CD8-positive, alpha-beta memory T cell (primary cell): Measurements from ENCODE around the gene NDST4. TPM values are rescaled to one million over a fixed set of nuclear protein-coding genes. Genes with fewer than 3 reads are reported as not detected.

Experiments
- CTCF ChIA-PET: fragments of 350-600 bp; sonication (Branson Sonifier 250); formaldehyde crosslinking; loops from one replicate; lab custom pipeline; 2021; ENCODE audit warnings: antibody characterized with exemption; lab: Charles Lee
- POLR2A ChIA-PET: fragments of 350-600 bp; sonication (Branson Sonifier 250); formaldehyde crosslinking; loops from one replicate; lab custom pipeline; 2021; ENCODE audit warnings: antibody characterized with exemption; lab: Charles Lee
- DNase-seq, 5 donors: peaks; one replicate each; pipeline versions ENCODE4 v3.0.0 to v3.0.0-alpha.2; 2020 to 2022; ENCODE audit warnings: mixed read lengths in 1 of 5
- H3K27ac ChIP-seq: one replicate; pipeline ENCODE4 v1.7.0; 2013; ENCODE audit warnings: low read depth, mild to moderate bottlenecking, low read length, moderate library complexity
- H3K27me3 ChIP-seq: 2 replicates; pipeline ENCODE4 v1.7.0; 2013; ENCODE audit warnings: low read length, mild to moderate bottlenecking; ENCODE audit not compliant: insufficient read depth, poor library complexity, severe bottlenecking
- H3K36me3 ChIP-seq: 2 replicates; pipeline ENCODE4 v1.7.0; 2013; ENCODE audit warnings: mild to moderate bottlenecking, low read length, moderate library complexity; ENCODE audit not compliant: insufficient read depth
- H3K4me1 ChIP-seq: 2 replicates; pipeline ENCODE4 v1.7.0; 2013; ENCODE audit warnings: mild to moderate bottlenecking, low read length, moderate library complexity; ENCODE audit not compliant: insufficient read depth
- H3K4me3 ChIP-seq: 2 replicates; pipeline ENCODE4 v1.7.0; 2013; ENCODE audit warnings: mild to moderate bottlenecking, low read length
- H3K9me3 ChIP-seq: 2 replicates; pipeline ENCODE4 v1.7.0; 2013; ENCODE audit warnings: mild to moderate bottlenecking, low read length
- H3K27ac Mint-ChIP-seq, 8 donors: one replicate each; pipeline ENCODE4 v1.8.0; 2020 to 2021; ENCODE audit warnings: mixed read lengths in 8 of 8, mild to moderate bottlenecking in 6 of 8, inconsistent platforms in 3 of 8, moderate library complexity in 3 of 8
- H3K27me3 Mint-ChIP-seq, 2 donors: one replicate each; pipeline ENCODE4 v1.8.0; 2020 to 2021; ENCODE audit warnings: mixed read lengths in 2 of 2, mild to moderate bottlenecking in 1 of 2, moderate library complexity in 1 of 2
- H3K36me3 Mint-ChIP-seq, 3 donors: one replicate each; pipeline ENCODE4 v1.8.0; 2020 to 2021; ENCODE audit warnings: mixed read lengths in 3 of 3, inconsistent platforms in 1 of 3, mild to moderate bottlenecking in 1 of 3
- H3K4me1 Mint-ChIP-seq, 3 donors: one replicate each; pipeline ENCODE4 v1.8.0; 2020 to 2021; ENCODE audit warnings: mixed read lengths in 3 of 3, inconsistent platforms in 1 of 3, mild to moderate bottlenecking in 1 of 3
- H3K4me3 Mint-ChIP-seq, 7 donors: one replicate each; pipeline ENCODE4 v1.8.0; 2020 to 2021; ENCODE audit warnings: mixed read lengths in 7 of 7, mild to moderate bottlenecking in 6 of 7, moderate library complexity in 4 of 7, inconsistent platforms in 2 of 7
- H3K9me3 Mint-ChIP-seq, 5 donors: one replicate each; pipeline ENCODE4 v1.8.0; 2020 to 2022; ENCODE audit warnings: mixed read lengths in 5 of 5, mild to moderate bottlenecking in 3 of 5, moderate library complexity in 2 of 5, inconsistent platforms in 1 of 5
- polyA plus RNA-seq: library from polyadenylated mRNA; unstranded; fragments of 300-500 nt; fragmentation: Illumina TruSeq; gene quantifications from one replicate; pipeline ENCODE4 v1.2.3, GENCODE V29; 2021
- total RNA-seq, 2 experiments: library from RNA; stranded (reverse); gene quantifications; one replicate each; pipeline ENCODE4 v1.2.3, GENCODE V29; 2021

NDST4 gene
- not detected for total RNA-seq
- not detected for polyA plus RNA-seq

DNA sequence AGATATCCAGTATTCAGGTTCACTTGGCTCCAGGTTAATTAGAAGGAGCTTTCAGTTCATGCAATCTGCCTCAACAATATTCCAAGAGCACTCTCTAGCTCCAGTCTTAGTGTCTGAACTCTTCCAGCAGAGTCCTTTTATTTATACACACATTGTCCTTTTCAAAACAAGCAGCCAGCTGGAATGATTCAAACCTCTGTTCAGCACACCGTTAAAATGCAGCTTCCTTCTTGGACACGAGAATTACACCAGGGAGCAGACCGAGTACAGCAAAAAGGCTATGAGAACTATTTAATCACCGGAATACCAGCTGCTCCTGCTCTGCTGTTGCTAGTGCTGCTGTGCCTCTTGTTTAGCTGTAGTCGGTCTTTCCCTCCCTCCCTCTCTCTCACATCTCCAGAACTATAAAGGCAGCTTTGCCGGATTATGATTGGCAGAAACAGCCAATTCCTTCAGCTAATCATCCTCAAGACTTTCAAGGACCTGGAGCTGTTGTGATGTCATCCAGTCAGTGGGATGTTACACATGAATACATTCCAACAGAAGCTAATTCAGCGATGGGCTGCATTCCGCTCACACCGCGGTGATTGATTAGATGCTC, at the start of gene NDST4:
NDST4 (minus strand) TSS at position 115 of the 601 bp plus-strand sequence. CDS start 36,584 bp downstream, outside the sequence.
- Mint-ChIP-seq H3K9me3 (no peaks in the 10 kb centered on the region), H3K4me1 (no peaks in the 10 kb centered on the region), H3K4me3 (no peak within 1 kb of the TSS), H3K27me3 (no peaks in the 10 kb centered on the region), H3K27ac (no peak within 1 kb of the TSS), H3K36me3 (no peaks in the 10 kb centered on the region)
- Histone ChIP-seq H3K36me3 (no peaks in the 10 kb centered on the region), H3K9me3 (no peaks in the 10 kb centered on the region), H3K4me3 (no peak within 1 kb of the TSS), H3K27ac (no peak within 1 kb of the TSS), H3K4me1 (no peaks in the 10 kb centered on the region), H3K27me3 (no peaks in the 10 kb centered on the region)
- ChIA-PET CTCF (no interaction called here), POLR2A (no interaction called here)
- no peak for DNase-seq

DNA sequence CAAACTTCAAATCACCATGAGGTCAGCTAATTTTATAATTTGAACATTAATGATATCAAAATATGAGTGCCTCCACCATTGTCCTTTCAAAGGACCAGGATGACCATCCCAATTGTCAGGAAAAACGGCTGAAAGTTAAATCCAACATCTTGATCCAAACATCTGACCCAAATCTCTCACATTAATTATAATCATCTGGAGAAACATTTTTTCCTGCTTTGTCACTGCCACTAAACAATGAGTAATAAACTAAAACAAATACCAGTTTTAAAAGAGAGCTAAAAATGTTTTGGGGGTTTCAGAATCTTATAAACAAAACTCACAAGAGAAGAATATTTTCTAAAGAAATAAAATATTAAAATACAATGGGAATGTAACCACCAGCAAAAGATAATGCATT, 45.7 kb upstream of the NDST4 start:
- H3K4me1 ChIP-seq = no peaks in the 10 kb centered on the region
- Mint-ChIP-seq H3K27me3 (no peaks in the 10 kb centered on the region), H3K4me1 (no peaks in the 10 kb centered on the region), H3K36me3 (no peaks in the 10 kb centered on the region), H3K9me3 (no peaks in the 10 kb centered on the region), H3K4me3 (no peak overlapping the region), H3K27ac (no peak overlapping the region)
- DNase-seq = no peak
- ChIA-PET CTCF (no interaction called here), POLR2A (no interaction called here)
- H3K9me3 ChIP-seq = no peaks in the 10 kb centered on the region
- no peak overlapping the region for H3K27ac ChIP-seq
- no peak overlapping the region for H3K4me3 ChIP-seq
- H3K27me3 ChIP-seq = no peaks in the 10 kb centered on the region
- H3K36me3 ChIP-seq = no peaks in the 10 kb centered on the region

DNA sequence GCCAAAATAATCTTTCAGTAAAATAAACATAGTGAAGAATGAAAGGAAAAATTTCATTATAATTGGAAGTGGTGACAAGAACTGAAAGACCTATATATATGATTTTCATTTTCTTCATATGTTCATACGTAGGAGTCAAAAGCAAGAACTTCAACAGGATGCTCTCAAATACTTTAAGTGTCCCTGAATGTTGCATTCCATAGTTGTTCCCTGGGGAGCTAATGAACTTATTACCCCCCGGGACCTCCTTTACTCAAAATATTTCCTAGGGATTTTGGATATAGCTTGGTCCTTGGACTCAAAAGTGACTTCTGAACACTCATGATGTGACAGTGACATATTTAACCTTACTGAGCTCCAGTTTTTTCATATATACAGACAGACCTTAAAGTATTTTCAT, 44.9 kb upstream of the NDST4 start:
- DNase-seq = no peak
- Histone ChIP-seq H3K36me3 (no peaks in the 10 kb centered on the region), H3K27me3 (no peaks in the 10 kb centered on the region), H3K4me3 (no peak overlapping the region), H3K4me1 (no peaks in the 10 kb centered on the region), H3K27ac (no peak overlapping the region), H3K9me3 (no peaks in the 10 kb centered on the region)
- ChIA-PET CTCF (no interaction called here), POLR2A (no interaction called here)
- Mint-ChIP-seq H3K27ac (no peak overlapping the region), H3K4me3 (no peak overlapping the region), H3K36me3 (no peaks in the 10 kb centered on the region), H3K4me1 (no peaks in the 10 kb centered on the region), H3K27me3 (no peaks in the 10 kb centered on the region), H3K9me3 (no peaks in the 10 kb centered on the region)

DNA sequence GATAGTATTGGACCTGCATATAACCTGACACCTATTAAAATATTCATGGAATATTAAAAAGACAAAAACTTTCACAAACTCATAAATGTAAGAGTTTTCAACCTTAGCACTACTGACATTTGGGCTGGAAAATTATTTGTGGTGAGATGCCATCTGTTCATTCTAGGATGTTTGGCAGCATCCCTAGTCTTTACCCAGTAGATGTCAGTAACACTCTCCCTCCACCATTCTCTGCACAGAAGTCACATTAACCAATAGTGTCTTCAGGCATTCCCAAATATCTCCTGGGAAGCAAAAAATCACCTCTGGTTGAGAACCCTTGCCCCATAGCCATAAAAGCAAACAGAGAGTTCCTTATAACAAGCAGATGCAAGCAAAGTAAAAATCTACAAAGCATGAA, 41.4 kb upstream of the NDST4 start:
- CTCF ChIA-PET = no interaction called here
- H3K27me3 ChIP-seq = no peaks in the 10 kb centered on the region
- no peaks in the 10 kb centered on the region for H3K9me3 ChIP-seq
- no peak overlapping the region for H3K27ac ChIP-seq
- Mint-ChIP-seq H3K9me3 (no peaks in the 10 kb centered on the region), H3K36me3 (no peaks in the 10 kb centered on the region), H3K27me3 (no peaks in the 10 kb centered on the region), H3K4me1 (no peaks in the 10 kb centered on the region), H3K4me3 (no peak overlapping the region), H3K27ac (no peak overlapping the region)
- no peak for DNase-seq
- H3K4me1 ChIP-seq = no peaks in the 10 kb centered on the region
- POLR2A ChIA-PET = no interaction called here
- H3K36me3 ChIP-seq = no peaks in the 10 kb centered on the region
- no peak overlapping the region for H3K4me3 ChIP-seq

DNA sequence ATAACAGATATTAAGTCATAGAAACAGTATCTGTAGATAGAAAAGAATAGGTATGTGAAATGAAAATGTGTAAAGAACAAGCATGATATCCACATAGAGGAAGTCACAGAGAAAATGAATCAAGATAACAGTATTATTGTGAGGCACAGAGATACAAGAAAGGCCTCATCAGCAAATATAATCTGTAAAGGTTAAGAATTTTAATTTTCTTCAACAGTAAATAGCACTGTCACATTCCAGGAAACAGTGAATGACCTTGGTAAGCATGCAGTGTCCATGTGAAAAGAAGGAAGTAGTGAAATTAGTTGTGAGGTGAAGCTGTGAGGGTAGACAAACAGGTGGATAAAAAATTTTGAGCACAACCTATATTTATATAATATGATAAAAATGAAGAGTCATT, 39.5 kb upstream of the NDST4 start:
- Histone ChIP-seq H3K36me3 (no peaks in the 10 kb centered on the region), H3K4me1 (no peaks in the 10 kb centered on the region), H3K27me3 (no peaks in the 10 kb centered on the region), H3K27ac (no peak overlapping the region), H3K9me3 (no peaks in the 10 kb centered on the region), H3K4me3 (no peak overlapping the region)
- H3K36me3 Mint-ChIP-seq = no peaks in the 10 kb centered on the region
- CTCF ChIA-PET = no interaction called here
- H3K4me1 Mint-ChIP-seq = no peaks in the 10 kb centered on the region
- no peaks in the 10 kb centered on the region for H3K9me3 Mint-ChIP-seq
- POLR2A ChIA-PET = no interaction called here
- no peak for DNase-seq
- H3K27me3 Mint-ChIP-seq = no peaks in the 10 kb centered on the region
- no peak overlapping the region for H3K4me3 Mint-ChIP-seq
- no peak overlapping the region for H3K27ac Mint-ChIP-seq

DNA sequence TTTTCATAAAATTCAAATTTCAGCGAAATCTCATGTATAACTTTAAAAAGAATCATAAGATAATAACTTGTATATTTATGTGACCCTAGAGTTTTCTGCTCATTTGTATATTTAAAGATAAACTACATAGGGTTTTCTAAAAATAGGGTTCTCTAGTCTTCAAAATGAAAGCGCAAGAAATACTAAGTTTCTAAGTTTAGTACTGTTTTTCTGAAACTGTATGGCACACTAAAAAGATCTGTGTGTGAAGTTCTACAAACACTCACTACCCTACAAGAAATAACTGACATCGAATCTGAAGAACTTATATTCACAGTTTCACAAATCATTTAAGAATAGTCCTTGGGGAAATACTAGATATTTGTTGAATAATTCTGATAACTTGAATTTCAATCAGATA, 38.7 kb upstream of the NDST4 start:
- Mint-ChIP-seq H3K27me3 (no peaks in the 10 kb centered on the region), H3K9me3 (no peaks in the 10 kb centered on the region), H3K4me3 (no peak overlapping the region), H3K27ac (no peak overlapping the region), H3K36me3 (no peaks in the 10 kb centered on the region), H3K4me1 (no peaks in the 10 kb centered on the region)
- Histone ChIP-seq H3K4me3 (no peak overlapping the region), H3K36me3 (no peaks in the 10 kb centered on the region), H3K4me1 (no peaks in the 10 kb centered on the region), H3K27me3 (no peaks in the 10 kb centered on the region), H3K27ac (no peak overlapping the region), H3K9me3 (no peaks in the 10 kb centered on the region)
- no peak for DNase-seq
- CTCF ChIA-PET = no interaction called here
- POLR2A ChIA-PET = no interaction called here

DNA sequence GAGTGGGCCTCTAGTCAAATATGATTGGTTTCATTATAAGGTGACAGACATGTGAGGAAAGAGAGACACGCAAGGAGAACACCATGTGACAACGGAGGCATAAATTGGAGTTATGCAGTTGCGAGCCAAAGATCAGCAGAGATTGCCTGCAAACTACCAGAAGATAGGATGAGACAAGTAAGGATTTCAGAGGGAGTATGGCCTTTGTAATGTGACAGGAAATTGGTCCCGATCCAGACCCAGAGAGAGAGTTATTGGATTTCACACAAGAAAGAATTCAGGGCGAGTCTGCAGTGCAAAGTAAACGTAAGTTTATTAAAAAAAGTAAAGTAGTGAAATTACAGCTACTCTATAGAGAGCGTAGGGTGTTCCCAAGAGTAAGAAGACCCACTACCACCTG, 35.7 kb upstream of the NDST4 start:
- CTCF ChIA-PET = no interaction called here
- Histone ChIP-seq H3K9me3 (no peaks in the 10 kb centered on the region), H3K36me3 (no peaks in the 10 kb centered on the region), H3K27me3 (no peaks in the 10 kb centered on the region), H3K4me3 (no peak overlapping the region), H3K4me1 (no peaks in the 10 kb centered on the region), H3K27ac (no peak overlapping the region)
- no peaks in the 10 kb centered on the region for H3K36me3 Mint-ChIP-seq
- H3K4me3 Mint-ChIP-seq = no peak overlapping the region
- H3K27me3 Mint-ChIP-seq = no peaks in the 10 kb centered on the region
- DNase-seq = no peak
- H3K4me1 Mint-ChIP-seq = no peaks in the 10 kb centered on the region
- POLR2A ChIA-PET = no interaction called here
- no peak overlapping the region for H3K27ac Mint-ChIP-seq
- peaks cover 0 to 4% (median 0%) of the 10 kb centered on the region in 5 donors for H3K9me3 Mint-ChIP-seq

DNA sequence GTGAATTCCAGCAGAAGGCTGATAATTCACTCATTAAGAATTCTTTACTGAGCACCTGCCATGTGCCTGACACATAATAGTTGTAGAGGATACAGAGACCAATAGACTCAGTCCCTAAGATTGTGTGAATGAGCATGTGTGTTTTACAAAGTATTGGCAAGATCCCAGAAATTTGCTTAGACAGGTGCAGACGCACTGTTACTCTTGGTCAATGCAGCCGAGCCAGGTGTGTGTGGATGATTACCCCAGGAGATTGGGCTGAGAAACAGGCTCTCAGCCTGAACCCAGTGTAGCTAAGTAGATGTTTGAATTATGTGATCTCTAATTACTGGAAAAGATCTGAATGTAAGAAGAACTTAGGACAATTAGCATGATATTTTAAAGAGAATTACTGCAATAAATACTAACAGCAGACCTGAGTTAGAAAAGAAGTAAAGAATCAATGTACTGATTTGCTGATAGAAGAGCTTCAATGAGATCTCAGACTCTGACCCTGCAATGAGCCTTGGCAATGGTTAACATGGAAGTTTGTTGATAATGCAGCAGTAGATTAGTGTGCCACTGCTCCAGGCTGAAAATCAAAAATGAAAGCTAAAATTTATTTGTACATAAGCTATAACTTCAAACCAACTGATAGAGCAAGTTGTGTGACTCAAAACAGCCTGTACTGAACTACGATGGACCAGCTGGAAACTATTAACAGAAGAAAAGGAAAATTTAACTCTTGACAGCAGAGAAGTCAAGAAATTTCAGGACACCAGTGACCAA, 32.2 kb upstream of the NDST4 start:
- Histone ChIP-seq H3K4me1 (no peaks in the 10 kb centered on the region), H3K27ac (no peak overlapping the region), H3K36me3 (no peaks in the 10 kb centered on the region), H3K9me3 (no peaks in the 10 kb centered on the region), H3K4me3 (no peak overlapping the region), H3K27me3 (no peaks in the 10 kb centered on the region)
- peak overlapping the region in 1 of 8 donors; percentile 25 for H3K27ac Mint-ChIP-seq
- H3K27me3 Mint-ChIP-seq = no peaks in the 10 kb centered on the region
- H3K4me1 Mint-ChIP-seq = no peaks in the 10 kb centered on the region
- H3K9me3 Mint-ChIP-seq = peaks cover 0 to 4% (median 3%) of the 10 kb centered on the region in 5 donors
- POLR2A ChIA-PET = no interaction called here
- no peak overlapping the region for H3K4me3 Mint-ChIP-seq
- DNase-seq = no peak
- H3K36me3 Mint-ChIP-seq = no peaks in the 10 kb centered on the region
- CTCF ChIA-PET = no interaction called here
